ENCODE data around the gene ZPLD1. TPM values are rescaled to one million over a fixed set of nuclear protein-coding genes. Genes with fewer than 3 reads are reported as not detected.

The ZPLD1 gene
- polyA plus RNA-seq (ENCODE audit: insufficient read length in 4 of 4), result under 1 TPM; 0.12 to 0.89 (median 0.51) TPM

DNA sequence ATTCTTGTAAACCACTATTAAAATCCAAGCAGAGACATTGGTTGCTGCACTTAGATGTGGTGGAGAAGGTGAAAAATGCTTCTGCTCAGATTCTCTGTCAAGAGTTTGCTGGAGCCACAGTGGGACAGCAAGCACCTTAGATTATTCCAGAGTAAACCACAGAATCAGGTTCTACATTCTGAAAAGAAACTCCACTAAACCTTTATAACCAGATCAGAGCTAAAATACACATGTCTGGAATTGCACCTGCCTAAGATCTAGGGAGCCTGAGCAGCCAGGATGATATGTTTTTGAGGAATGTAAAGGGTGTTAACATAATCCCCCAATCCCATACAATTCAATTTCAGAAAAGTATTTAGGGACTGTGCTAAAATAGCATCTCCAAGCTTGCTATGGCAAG is at the start of gene ZPLD1:
Gene ZPLD1, plus strand, starts transcription at position 301 of the 400 bp plus-strand sequence. CDS start 3,473 bp downstream, outside the sequence.
- no peak for DNase-seq (ENCODE audit: low read depth in 4 of 4, low spot score in 3 of 4)

- no peak for DNase-seq (ENCODE audit: low read depth in 4 of 4, low spot score in 3 of 4)
Measured at GRCh38 chr3:102390171-102390864, 44.5 kb upstream of the ZPLD1 start.

GRCh38 chr3:102390916-102391315 is 43.9 kb upstream of the ZPLD1 start:
- no peak for DNase-seq (ENCODE audit: low read depth in 4 of 4, low spot score in 3 of 4)

DNA sequence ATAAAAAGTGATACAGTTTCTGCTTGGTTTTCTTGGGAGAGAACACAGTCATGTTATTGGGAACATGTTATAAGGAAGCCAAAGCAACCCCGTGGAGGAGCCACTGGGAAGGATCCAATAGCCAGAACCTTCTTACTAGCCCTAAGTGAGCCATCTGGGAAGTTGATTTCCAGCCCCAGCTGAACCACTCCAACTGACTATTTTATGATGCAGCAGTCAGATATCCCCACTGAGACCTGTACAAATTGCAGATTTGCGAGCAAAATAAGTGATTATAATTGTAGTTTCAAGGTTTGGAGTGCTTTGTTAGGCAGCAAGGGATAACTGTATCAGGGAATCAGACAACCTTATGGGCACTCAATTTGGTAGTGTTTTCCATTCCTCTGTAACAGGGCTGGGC is 43.3 kb upstream of the ZPLD1 start:
- no peak for DNase-seq (ENCODE audit: low read depth in 4 of 4, low spot score in 3 of 4)

DNA sequence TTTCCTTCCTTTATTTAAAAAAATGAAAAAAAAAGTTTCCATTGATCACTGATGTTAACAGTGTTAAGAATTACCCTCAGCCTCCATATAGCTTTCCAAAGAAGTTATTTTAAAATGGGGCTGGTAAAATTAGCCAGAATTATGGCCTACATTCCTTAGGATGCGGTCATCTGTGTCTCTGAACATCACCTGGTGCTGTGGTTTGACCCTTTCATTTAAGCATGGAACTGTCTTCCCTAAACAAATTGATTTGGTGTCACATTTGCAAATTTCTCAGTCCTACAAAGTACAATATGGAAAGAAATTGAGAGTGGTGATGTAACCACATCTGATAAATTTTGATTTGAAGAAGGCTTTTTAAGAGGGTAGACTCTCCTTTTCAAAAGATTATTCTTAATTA is 40.3 kb upstream of the ZPLD1 start:
- DNase-seq (ENCODE audit: low read depth in 4 of 4, low spot score in 3 of 4), result no peak

DNA sequence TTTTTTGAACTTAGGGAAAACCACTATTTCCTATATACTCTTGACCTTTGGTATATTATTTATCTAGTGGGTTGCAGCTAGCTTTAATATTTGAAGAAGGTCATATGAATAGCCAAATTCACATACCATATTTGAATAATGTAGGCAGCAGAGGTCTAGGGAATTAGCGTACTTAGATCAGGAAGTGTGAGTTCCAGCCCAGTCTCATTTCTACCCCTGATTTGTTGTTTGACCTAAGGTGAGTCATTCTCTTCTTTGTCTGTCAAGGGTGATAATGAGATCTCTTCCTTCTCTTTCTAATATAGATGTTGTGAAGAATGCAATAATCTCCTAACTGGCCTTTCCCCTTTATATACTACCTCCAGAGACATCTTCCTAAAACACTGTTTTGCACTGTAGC is 36.6 kb upstream of the ZPLD1 start:
- DNase-seq (ENCODE audit: low read depth in 4 of 4, low spot score in 3 of 4), result no peak

DNA sequence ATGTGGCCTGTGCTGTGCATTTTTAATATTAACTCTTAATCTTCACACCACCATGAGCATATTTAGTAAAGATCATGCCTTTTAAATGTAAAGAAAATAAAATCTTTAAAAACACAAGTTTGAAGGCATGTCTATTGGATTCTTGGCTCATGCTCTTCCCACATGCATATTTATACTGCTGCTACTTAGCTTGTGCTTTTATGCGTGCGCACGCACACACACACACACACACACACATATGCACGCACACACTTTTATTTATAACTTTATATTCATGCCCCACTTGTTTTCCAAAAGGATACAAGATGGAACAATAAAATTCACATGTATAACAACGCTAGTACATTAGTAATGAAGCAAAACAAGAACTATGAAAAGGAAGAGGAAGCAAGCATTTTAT is 36.1 kb upstream of the ZPLD1 start:
- DNase-seq (ENCODE audit: low read depth in 4 of 4, low spot score in 3 of 4), result no peak

DNA sequence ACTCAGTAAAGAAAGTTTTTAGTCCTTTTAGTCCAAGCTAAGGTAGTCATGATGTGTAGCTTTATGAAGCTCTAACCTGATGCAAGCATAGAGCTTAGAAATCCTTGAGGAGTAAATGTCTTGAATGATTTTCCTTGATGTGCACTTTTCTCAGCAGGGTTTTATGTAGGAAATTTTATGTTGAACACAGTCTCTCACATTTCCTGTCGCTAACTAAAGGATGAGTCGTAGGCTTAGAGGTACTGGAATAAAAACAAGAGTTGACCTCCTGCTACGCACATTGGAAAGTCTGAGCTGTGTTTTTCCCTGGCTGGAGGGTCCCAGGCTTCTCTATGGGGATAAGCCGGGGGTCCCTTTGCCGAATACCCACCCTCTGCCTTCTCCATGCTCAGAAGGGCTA is 34.7 kb upstream of the ZPLD1 start:
- no peak for DNase-seq (ENCODE audit: low read depth in 4 of 4, low spot score in 3 of 4)

DNA sequence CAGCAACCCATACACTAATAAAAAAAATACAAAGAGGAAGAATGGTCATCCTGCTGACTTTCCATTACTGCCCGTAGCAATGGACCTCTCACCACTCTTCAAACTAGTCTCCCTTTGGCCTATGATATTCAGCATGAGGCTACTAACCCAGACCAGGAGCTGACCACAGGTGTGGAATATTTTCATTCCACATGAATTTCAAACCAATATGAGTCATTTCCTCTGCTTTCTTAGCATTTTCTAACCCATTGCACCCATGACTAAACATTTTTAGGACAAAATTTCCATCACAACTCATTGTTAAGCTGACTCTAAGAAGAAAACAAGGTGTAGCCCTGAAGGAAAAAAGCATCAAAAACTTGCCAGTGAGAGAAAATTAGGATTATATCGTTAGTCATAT is 34.0 kb upstream of the ZPLD1 start:
- no peak for DNase-seq (ENCODE audit: low read depth in 4 of 4, low spot score in 3 of 4)

DNA sequence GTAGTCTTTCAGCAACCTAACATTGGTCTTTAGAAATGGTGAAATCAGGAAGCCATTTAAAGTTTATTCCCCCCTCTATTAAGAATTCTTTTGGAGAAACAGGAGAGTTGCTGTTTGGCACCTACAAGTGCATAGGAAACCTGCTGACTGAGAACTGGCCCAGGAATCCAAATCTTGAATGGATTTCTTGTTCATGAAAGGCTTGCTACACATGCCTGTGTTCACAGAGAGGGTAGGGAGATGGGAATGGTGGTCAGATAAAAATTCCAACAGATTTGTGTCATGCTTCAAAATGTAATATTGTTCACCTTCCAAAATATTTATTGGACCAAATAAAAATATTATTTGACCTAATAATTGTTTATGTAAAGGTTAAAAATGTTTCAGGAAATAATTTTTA is 24.2 kb upstream of the ZPLD1 start:
- no peak for DNase-seq (ENCODE audit: low read depth in 4 of 4, low spot score in 3 of 4)

DNA sequence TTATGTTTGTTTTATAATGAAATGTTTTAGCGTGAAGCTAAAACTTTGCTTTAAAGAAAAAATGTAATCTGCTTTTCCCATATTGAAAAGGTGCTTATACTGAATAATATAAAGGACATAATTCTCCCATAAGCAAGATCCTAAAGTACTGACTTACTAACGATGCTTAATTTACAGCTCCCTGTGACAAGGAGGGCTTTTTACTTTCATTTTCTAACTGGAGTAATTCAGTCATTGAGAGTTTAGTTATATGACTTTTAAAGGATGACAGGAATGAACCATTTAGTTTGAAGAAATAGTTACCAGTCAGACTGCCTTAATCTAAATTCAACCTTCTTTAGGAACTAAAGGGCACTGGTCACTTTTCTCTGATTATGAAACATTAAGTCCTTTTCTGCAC is 19.3 kb upstream of the ZPLD1 start:
- DNase-seq (ENCODE audit: low read depth in 4 of 4, low spot score in 3 of 4), result no peak

GRCh38 chr3:102419786-102420185 is 15.0 kb upstream of the ZPLD1 start:
- DNase-seq (ENCODE audit: low read depth in 4 of 4, low spot score in 3 of 4), result no peak

- no peak for DNase-seq (ENCODE audit: low read depth in 4 of 4, low spot score in 3 of 4)
Measured at GRCh38 chr3:102441832-102442231, 7.0 kb downstream of the ZPLD1 start.

DNA sequence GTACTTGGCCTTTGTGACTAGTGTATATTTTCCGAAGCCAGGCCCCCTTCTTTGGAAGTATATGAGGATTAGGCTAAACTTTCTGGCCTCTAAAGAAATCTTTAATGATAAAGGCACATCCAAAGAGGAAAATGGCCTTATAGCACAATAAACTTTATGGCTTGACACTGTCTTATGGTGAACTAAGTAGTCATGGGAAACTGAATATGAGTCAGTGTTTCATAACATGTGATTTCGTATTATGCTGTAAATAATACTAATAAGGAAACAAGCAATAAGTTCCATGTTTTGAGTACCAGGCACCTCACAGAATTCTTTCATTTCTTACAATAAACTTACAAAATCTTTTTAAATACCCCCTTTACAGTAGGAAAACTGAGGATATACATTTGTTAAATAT is 8.2 kb downstream of the ZPLD1 start:
- DNase-seq (ENCODE audit: low read depth in 4 of 4, low spot score in 3 of 4), result no peak

DNA sequence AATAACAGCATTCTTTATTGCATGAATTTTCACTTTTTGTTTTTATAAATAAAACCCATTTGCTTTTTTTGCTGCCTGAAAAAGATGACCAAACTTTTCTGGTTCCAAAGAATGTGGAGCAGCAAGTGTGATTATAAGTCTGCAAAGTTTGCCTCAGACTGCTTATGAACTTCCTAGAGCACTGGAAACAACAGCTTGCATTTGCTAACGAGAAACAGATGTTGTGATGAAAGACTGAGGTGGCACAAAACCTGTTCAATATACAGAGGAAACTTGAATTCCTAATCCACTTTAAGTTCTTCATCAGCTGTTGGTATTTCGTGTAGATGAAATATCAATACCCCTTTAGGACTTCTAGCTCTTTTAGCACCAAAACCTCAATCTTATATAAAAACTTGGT is 9.3 kb downstream of the ZPLD1 start:
- no peak for DNase-seq (ENCODE audit: low read depth in 4 of 4, low spot score in 3 of 4)

DNA sequence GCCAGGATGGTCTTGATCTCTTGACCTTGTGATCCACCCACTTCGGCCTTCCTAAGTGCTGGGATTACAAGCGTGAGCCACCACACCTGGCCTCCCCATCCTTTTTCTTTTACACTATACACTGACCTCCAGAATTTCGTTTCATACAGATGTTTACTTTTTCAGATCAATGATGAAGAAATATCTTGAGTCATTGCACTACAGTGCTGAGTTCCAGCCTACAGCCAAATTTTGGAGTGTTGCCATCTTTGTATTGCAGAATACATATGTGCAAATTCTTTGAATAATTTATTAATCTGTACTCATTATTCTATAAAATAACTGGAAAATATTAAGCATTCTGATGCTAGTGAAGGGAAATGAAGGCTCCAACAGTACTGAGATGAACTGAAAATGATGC is 12.5 kb downstream of the ZPLD1 start:
- DNase-seq (ENCODE audit: low read depth in 4 of 4, low spot score in 3 of 4), result no peak

DNA sequence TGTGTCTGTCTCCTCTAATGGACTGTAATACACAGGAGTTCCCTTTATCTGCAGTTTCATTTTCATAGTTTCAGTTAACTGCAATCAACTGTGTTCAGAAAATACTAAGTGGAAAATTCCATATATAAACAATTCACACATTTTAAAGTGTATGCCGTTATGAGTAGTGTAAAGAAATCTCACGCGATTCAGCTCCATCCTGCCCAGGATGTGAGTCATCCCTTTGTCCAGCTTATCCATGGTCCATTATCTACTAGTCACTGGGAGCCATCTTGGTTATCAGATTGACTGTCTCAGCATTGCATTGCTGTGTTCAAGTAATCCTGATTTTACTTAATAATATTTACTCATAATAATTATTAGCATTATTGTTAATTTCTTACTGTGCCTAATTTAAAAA is 14.5 kb downstream of the ZPLD1 start:
- DNase-seq (ENCODE audit: low read depth in 4 of 4, low spot score in 3 of 4), result no peak

DNA sequence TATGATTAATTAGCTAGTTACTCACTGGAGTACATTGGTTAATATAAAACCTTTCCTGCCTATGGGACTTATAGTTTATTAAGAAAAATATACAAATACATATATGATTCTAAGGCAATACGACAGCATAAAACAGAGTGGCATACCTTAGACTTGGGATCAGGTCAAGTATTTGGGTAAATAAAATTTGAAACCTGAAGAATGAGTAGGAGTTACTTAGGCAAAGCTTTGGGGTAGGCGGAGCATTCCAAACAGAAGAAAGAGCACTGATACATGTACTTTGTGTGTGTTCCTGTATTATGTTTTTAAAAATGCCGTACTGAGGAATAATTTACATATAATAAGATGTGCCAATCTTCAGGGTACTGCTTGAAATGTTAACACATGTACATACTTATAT is 15.1 kb downstream of the ZPLD1 start:
- DNase-seq (ENCODE audit: low read depth in 4 of 4, low spot score in 3 of 4), result no peak

DNA sequence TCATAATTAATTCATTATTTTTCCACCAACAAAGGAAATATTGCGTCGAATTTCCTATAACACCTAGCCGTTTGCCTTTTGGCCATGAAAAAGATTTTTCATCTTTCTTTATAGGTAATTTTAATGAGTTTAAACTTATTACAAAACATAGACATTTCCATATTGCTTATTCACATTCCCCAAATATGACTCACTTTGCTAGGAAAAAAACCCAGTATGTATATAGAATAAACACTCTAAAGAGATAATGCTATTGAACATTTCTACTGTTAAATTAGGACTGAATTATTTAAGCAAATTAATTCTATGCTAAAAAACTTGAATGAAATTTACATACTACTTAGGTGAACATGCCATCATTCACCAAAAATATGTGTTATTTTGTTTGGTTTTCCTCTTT is 16.2 kb downstream of the ZPLD1 start:
- no peak for DNase-seq (ENCODE audit: low read depth in 4 of 4, low spot score in 3 of 4)

DNA sequence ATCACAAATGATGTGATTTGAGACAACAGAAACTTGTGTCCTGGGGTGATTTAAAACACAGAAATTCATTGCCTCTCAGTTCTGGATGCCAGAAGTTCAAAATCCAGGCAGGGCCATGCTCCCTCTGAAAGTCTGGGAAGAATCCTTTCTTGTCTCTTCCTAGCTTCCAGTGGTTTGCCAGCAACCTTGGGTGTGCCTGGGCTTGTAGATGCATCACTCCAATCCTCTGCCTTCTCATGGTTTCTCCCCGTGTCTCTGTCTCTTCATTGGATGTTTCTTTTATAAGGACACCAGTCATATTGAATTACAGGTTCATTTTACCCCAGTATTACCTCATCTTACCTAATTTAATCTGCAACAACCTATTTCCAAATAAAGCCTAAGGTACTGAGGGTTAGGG is 16.7 kb downstream of the ZPLD1 start:
- DNase-seq (ENCODE audit: low read depth in 4 of 4, low spot score in 3 of 4), result no peak

DNA sequence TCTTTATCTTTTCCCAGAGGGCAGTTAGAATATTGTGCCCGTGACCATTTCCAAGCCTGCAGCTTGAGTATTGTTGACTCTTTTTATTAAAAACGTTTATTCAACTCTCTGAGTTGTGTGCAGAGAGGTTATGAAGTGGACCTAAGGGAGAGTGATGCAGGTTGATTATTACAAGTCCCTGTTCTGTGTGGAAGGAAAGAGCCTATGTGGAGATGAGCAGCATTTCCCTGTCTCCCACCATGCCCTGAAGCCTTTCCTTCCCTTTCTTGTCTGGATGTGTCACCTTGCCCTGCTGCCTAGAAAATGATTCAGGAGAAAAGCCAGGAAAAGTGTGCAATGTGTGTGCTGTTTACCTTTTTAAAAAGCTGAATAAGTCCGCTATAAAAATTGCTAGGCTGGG is 19.4 kb downstream of the ZPLD1 start:
- DNase-seq (ENCODE audit: low read depth in 4 of 4, low spot score in 3 of 4), result no peak

DNA sequence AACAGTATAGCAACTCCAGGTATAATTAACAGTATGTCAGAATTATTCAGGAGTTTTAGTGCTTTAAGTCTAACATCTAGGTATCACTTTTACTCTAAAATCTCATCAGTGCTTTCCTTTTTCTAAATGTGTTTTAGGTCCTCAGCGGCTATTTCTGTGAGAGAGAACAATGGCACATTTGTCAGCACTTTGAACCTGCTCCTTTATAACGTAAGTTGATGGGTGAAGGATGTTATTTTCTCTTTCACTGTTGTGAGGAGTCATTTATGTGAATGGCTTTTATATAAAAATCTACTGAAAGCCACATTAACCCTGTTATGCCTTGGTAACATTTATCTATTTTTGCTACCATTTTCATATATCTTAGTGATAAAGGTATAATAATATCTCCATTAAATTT is 22.8 kb downstream of the ZPLD1 start:
- no peak for DNase-seq (ENCODE audit: low read depth in 4 of 4, low spot score in 3 of 4)

- DNase-seq (ENCODE audit: low read depth in 4 of 4, low spot score in 3 of 4), result no peak
Measured at GRCh38 chr3:102460579-102460978, 25.8 kb downstream of the ZPLD1 start.
